ENCODE data around the gene COMMD1.
"Not testable (repeated sequence)": the region's sequence is repeated elsewhere in the genome, so short reads cannot be mapped to it uniquely, and the experiment has no call there.

The COMMD1 gene

DNA sequence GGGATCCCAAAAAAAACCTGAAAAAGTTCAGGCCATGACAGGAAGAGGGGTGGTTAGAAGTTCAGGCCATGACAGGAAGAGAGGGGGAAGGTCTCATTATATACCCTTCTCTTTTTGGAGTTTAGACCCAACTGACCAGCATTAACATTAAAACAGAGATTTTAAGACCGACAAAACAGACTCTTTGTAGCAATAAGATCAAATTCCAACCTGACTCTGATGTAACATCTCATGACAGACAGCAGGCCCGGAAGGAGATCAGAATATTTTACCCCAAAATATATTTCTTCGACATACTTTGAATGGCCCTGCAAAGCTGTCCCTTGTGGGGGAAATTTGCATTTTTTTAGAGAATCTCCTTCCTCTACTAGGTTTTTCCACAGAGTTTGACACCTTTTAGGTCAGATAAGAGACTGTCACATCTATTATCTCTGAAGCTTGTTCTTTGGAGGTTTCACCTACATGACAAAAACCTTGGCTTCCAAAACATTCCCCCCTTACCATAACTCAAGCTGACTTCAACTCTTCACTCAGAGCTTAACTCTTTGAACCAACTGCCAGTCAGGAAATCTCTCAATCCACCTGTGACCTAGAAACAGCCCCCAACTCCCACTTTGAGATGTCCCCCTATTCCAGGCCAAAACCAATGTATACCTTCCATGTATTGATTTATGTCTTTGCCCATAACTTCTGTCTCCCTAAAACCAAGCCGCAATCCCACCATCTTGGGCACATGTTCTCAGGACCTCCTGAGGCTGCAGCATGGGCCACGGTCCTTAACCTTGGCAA, 239.4 kb downstream of the COMMD1 start:
- no peak for DNase-seq

DNA sequence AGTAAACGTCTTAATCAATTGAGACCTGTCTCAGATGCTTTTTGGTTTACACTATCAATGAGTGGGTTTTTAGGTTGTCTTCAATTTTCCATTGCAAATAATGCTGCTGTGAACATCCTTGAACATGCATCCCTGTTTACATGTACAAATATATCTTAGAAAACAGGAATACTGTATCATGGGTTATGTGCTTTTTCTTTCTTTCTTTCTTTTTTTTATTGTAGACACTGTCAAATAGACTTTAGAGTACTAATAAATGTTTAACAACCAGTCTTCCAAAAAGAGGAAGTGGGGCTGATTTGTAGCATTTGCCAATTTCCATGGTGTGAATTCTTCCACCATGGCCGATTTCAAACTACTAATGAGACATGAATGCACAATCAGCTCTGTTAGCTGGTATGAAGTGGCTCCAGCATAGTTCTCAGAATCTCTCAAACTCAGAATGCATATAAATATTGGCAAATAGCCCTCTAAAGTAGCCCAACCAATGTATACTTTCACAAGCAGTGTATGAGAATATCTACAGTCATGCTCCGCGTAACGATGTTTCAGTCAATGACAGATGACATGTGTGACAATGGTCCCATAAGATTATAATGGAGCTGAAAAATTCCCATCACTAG, 240.1 kb downstream of the COMMD1 start:
- no peak for DNase-seq

DNA sequence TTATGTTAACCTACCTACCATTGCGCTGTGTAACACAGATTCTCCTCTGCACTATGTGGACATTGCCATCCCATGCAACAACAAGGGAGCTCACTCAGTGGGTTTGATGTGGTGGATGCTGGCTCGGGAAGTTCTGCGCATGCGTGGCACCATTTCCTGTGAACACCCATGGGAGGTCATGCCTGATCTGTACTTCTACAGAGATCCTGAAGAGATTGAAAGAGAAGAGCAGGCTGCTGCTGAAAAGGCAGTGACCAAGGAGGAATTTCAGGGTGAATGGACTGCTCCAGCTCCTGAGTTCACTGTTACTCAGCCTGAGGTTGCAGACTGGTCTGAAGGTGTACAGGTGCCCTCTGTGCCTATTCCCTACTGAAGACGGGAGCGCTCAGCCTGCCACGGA, 241.3 kb downstream of the COMMD1 start:
- DNase-seq = peak; percentile 4

DNA sequence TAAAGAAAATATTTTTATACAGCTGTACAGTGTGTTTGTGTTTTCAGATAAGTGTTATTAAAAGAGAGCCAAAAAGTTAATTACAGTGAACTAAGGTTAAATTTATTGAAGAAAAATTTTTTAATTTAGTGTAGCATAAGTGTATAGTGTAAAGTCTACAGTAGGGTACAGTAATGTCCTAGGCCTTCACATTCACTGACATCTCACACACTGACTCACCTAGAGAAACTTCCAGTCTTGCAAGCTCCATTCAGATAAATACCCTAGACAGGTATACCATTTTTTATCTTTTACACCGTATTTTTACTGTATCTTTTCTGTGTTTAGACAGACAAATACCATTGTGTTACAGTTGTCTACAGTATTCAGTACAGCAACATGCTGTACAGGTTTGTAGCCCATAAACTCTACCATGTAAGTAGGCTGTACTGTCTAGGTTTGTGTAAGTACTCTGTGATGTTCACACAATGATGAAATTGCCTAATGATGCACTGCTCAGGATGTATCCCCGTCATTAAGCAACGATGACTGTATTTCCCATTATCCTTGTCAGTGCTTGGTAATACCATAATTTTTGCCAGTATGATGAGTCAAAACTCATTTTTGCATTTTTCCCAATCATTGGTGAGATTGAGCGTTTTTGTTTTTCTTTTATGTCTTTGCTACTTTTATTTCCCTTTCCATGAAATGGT, 242.3 kb downstream of the COMMD1 start:
- DNase-seq = no peak

DNA sequence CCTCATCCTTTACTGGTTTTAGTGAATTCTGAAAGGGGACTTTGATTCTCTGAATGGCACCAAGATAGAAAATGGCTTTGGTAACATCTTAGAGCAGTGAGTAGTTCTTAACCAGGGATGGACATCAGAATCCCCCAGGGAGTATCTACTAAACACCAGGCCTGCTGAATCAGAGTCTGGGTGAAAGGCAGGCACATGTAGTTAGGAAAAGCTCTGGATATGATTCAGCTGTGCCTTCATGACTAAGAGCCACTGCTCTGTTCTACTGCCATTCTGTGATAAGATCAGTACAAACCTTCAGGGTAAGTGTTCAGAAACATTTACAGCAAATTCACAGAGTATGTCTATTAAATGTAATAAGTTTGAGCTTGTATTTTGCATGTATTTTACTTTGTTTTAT, 244.2 kb downstream of the COMMD1 start:
- DNase-seq = no peak

DNA sequence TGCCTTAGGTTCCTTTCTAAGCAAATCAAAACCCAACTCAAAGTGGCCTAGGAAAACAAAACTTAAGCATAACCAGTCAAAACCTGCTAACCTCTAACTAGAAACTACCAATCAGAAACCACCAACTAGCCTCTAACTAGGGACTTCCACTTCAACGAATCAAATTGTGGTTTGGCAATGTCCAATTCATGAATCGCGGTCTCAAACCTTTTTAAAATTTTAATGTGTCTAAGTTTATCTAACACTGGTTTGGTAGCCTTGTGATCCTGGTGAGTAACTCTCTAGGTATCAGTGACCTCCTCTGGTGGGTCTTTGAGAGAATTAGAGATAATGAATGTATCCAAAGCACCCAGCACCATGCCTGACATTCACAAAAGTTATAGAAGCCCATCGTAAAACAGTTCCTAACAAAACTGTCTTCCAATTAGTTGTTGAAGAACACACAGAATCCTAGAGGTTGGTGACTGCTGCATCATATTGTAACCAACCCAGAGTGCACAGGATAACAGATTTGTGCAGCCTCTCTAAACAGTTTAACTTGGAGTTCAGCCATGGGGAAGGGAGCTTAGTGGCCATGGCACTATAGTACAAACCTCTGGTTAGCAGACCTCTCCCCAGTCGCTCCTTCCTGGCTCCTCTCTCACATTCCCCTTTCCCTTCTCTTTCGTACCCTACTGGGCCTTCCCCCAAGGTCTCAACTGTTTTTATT, 245.3 kb downstream of the COMMD1 start:
- no peak for DNase-seq

DNA sequence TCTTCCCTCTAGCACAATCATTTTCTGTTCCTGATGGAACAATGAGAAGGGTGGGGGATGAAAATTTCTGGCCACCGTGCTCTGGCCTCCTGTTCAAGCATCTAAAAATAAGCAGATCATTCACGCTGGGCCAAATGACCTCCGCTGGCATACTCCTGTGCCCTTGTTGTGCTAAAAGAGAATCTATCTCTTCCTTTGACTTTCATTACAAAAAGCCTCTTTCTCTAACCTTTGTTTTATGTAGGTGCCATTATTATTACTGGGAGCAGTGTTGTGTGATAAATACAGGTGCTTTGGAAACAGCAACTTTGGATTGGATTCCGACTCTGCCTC, 245.8 kb downstream of the COMMD1 start:
- DNase-seq = no peak

DNA sequence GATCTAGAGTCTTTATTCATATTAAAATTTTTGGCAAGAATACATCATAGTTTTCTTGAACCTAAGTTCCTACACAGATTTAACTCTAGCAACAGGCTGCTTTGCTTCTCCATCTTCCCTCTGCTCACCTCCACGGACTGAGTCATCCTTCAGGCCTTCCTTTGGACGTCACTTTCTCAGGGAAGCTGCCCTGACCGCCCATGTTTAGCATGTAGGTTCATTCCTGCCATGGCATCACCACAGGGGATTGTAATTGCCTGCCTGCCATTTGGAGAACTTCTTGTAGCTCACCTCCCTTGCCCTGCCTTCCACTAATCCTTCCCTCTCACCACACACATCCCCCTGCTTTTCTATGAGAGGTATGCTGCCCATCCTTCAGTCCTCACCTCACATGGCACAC, 246.5 kb downstream of the COMMD1 start:
- DNase-seq = no peak

DNA sequence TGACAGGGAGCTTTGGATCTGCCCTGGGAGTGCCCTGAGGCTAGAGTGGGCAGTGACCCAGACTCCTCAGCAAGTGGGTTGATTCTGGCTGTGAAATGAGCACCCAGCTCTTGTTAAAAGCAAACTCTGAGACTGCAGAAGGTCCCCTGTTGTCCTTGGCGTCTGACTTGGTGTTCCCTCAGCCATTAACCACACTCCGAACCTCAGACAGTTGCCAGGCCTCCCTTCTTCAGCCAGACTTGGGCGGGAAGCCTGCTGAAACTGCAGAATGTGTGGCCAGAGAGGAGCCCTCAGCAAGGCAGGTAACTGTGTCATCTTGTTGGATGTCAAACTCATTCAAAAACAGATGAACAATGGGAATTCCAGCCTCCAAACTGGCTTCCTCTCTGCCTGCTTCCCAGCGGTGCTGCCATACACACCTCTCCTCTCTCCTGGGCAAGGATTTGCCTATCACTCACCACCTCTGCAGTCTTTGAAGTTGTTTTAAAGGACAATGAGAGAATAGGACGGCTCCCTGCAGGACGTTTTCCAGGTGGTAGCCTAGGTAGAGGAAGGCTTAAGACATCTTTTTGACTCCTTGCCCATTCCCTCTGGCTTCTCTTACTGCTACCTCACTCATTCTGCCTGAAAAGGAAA, 251.5 kb downstream of the COMMD1 start:
- DNase-seq = no peak

DNA sequence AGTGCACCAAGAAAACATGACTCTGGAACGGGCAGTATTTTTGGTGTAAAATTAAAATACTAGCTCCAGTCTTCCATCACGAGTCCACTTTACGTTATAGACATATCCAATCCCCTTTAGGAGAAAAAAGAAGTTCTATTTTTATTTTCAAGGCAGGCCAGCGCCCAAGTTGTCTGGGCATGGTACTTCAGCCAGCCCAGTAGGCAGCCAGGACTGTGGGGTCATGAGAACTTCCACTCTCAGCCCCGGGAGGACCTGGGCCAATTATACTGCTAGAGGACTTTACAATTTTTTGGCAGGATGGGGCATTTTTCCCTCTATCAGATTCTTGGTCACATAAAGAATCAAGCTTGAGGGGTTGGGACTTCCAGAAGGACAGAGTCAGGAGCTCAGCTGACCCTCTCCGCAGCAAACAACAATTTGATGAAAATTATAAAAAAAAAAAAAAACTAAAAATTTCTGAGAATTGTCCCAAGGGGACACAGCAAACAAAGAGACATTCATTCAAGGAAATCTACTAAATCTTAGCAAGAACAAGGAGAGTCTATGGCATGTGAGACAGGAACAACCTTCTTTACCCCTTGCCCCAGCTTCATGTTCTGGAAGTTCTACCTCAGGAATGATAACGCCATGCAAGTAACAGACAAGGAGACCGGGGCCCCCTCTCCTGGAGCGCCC, 253.1 kb downstream of the COMMD1 start:
- no peak for DNase-seq

DNA sequence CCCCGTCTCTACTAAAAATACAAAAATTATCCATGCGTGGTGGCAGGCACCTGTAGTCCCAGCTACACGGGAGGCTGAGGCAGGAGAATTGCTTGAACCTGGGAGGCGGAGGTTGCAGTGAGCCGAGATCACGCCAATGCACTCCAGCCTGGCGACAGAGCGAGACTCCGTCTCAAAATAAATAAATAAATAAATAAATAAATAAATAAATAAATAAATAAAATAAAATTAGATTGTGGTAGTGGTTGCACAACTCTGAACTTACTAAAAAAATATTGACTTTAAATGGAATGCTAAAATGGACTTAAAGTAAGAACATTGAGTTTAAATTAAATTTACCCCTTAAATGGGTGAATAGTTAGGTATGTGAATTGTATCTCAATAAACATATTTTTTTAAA, 255.2 kb downstream of the COMMD1 start:
- not testable (repeated sequence) for DNase-seq

DNA sequence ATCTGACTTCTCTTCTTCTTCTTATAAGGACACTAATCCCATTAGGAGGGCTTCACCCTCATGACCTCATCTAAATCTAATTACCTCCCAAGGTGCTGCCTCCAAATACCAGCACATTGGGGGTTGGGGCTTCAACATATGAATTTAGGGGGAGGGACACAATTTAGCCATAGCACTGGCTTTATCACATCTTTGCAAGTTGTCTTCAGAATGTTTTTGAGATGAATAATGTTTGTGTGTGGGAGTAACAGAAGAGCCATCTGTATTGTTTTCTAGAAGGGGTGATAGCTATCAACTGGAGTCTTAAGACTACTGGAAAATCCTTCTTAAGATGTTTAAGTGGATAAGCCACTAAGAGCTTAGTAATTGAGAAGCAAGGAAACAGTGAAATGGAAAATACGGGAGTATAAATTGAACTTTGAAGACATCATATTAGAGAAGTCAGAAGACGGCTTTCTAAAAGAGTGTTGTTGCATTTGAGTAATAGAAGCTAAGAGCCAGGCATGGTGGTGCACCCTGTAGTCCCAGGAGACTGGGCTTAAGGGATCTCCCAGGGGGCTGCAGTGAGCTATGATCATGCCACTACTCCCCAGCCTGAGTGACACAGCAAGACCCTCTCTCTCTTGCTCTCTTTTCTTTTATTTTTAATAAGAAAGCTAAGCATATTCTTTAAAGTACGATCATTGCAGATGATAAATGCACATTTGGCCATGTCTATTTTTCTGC, 257.8 kb downstream of the COMMD1 start:
- no peak for DNase-seq

DNA sequence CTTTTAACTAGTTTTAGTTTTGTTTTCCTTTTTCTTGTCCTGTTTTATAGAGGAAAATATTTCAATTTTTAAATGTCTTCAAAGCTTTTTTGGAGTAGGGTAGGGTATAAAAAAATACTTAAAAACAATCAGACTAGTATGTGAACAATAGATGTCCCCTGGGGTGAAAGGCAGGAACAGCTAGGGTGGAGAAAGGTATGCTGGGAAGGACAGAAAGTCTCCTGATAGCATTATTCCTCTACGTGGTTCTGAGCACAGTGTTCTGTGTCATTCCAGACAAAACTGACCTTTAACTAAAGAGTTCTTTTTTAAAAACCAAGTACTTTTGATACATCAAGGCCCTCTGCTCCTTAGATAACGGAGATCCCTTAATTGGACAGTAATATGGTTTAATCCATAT, 258.4 kb downstream of the COMMD1 start:
- no peak for DNase-seq

DNA sequence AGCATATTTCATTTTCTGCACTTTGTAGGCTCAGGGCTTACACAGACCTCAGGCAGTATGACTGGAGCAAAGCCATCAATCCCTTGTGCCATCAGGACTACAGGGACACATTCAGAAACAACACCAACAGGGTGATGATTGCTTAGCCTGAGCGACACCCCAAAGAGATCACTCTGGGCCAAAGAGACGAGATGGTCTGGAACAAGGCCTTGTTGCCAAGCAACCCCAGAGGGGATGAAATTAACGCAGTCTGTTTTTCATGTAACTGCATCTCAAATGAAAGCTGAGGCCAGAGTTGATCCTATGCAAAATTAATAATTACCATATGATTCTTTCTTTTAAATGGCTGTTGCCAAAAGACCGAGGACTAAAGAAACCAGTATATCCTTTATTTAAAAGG, 270.3 kb downstream of the COMMD1 start:
- DNase-seq = no peak

DNA sequence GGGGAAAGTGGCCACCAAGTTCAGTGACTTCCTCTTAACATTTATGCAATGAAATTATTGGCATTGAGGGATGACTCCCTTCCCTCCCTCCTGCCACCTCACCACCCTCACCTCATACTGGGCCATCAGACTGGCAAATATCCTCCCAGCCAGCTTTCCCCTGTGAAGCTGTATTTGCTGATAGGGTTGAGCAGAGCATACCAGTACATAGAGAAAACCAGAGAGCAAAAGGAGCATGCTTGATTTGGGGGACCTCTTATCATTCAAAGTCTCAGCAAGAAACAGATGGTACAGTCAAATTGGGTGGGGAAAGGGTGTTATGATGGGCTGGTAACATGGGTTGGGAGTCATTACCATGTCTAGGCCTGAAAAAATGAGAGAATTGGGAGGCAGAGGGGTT, 271.3 kb downstream of the COMMD1 start:
- DNase-seq = no peak

DNA sequence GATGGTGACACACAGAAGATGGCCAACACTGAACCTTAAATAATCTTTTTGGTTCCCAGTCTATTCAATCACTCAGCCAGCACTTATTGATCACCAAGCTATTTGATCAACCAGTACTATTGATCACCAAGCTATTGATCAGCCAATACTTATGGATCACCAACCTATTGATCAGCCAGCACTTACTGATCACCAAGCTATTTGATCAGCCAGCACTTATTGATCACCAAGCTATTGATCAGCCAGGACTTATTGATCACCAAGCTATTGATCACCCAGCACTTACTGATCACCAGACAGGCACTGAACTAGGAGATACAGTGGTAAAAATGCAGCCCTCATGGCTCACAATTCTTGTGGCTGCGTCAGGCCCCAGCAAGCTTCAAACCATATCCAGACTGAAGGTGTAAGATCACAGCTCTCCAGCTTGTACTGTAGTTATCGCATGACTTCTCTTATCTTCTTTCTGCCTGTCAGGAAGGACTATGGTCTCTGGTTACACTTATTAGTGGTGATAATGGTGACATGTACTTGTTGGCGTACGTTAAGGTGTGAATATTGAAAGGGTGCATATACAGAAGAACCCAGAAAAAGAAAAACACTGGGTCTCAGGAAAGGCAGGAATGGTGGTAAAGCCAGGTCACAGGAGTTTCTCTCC, 272.0 kb downstream of the COMMD1 start:
- no peak for DNase-seq

DNA sequence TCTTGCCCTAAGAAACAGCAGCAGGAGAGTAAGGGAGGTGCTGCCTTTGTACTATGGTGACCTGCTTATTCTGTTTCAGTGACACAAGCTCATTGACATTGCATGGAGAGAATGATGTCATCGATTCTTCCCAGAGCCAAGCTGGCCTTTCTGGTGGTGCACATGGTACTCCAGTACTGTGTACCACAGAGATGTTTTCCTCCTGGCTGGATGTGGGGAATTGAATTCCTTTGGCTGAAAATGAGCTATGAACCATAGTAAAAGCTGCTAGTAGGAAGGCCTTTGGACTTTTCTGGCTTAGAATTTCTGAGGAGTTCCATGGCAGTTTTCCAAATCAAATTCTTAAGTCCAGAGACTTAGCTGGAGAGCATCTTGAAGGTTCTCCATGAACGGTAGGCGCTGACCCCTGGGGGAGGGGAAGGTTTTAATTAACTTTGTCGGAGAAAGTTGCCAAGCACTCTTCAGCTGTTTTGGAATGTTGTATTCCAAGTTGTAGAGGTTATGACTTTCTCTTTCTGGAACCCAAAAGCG, 273.3 kb downstream of the COMMD1 start:
- no peak for DNase-seq

DNA sequence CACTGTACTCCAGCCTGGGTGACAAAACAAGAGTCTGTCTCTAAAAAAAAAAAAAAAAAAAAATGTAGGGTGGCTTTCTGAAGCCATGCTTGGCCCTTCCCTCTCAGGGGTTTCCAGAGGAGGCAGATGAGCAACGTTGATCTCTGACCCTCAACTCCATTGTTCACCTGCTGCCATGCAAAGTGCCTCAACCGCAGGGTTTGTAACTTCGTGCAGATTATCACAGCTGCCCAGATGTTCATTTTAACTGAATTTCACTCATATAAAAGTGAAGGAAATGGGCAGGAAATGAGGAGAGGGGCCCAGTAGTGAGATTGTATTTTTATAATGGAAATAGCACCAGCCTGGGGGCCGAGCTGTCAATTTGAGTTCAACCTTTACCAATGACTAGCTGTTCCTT, 275.5 kb downstream of the COMMD1 start:
- DNase-seq = no peak

DNA sequence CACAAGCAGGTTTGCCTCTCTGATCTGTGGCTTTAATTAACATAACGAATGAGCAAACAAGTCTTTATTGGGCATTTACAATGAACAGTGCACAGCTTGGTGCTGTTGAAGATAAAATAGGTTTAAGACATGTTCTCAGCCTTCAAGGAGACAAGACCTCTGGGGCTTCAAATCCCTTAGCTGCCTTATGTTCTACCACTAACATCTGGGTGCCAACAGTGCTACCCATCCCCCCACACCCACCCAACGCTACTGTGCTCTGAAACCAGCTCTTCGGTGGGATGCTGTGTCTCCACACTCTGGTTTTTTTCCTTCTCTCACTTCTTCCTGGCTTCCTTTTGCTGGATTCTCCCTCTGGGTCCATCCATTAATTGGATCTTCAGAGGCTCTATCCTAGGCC, 276.4 kb downstream of the COMMD1 start:
- no peak for DNase-seq

DNA sequence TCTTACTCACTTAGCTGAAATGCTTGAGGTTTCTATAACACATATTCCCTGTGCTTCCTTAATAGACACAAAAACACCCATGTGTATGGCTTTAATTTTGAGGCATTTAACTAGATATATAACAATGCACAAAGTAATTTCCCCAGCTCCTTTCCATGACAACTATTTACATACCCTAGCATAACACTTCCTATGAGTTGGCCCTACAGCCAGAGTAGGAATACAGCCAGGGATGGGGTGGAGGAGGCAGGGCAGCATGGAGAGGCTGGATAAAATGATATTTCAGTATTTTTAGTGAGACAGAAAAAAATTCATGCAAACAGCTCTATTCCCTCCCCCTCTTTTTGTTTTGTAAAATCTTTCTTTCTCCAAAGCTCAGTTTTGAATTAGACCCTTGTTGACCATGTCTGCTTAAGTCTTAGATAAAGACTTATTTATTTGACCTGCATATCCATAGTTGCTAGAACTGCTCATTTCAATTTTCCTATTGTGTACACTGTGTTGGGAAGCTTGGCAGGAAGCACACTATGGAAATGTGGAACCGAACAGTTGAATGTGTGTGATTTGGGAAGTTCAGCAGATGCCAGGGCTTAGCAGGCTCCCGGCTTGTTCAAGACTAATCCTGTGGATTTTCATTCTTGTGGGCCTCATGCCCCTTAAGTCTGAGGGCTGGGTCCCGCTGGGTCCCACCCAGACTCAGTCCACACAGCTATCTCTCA, 279.2 kb downstream of the COMMD1 start:
- DNase-seq = no peak
